ENCODE data around the gene L3MBTL3. TPM values are rescaled to one million over a fixed set of nuclear protein-coding genes. Genes with fewer than 3 reads are reported as not detected.

The L3MBTL3 gene
- total RNA-seq, 1 donor from 2014 or later: 23.8 TPM

DNA sequence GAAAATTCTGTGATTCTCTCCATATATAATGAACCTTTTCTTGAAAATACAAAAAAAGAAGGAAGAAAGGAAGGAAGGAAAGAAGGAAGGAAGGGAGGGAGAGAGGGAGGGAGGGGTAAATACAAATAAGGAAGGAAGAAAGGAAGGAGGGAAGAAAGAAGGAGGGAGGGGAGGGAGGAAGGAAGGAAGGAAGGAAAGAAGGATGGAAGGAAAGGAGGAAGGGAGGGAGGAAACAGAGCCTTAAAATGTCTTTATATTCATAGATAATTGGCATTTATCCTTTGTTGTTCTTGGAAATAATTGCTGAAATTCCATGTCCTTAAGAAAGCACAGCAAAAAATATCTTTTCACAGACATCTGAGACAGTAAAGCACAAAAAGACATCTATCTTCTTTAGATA is 164.1 kb downstream of the L3MBTL3 start:
- peaks cover 4% of the 10 kb centered on the region for H3K9me3 Mint-ChIP-seq
- H3K27ac Mint-ChIP-seq: no peak overlapping the region
- no peak overlapping the region for H3K4me3 Mint-ChIP-seq
- TF ChIP-seq, protein P1, sequence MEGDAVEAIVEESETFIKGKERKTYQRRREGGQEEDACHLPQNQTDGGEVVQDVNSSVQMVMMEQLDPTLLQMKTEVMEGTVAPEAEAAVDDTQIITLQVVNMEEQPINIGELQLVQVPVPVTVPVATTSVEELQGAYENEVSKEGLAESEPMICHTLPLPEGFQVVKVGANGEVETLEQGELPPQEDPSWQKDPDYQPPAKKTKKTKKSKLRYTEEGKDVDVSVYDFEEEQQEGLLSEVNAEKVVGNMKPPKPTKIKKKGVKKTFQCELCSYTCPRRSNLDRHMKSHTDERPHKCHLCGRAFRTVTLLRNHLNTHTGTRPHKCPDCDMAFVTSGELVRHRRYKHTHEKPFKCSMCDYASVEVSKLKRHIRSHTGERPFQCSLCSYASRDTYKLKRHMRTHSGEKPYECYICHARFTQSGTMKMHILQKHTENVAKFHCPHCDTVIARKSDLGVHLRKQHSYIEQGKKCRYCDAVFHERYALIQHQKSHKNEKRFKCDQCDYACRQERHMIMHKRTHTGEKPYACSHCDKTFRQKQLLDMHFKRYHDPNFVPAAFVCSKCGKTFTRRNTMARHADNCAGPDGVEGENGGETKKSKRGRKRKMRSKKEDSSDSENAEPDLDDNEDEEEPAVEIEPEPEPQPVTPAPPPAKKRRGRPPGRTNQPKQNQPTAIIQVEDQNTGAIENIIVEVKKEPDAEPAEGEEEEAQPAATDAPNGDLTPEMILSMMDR (conservative IDR thresholded peaks at IDR 0.05): no peak
- no peaks in the 10 kb centered on the region for H3K4me1 Mint-ChIP-seq (ENCODE audit: unreplicated experiment)
- no peaks in the 10 kb centered on the region for H3K27me3 Mint-ChIP-seq
- DNase-seq (ENCODE audit: extremely low spot score, unreplicated experiment): no peak
- H3K36me3 Mint-ChIP-seq: no peaks in the 10 kb centered on the region

DNA sequence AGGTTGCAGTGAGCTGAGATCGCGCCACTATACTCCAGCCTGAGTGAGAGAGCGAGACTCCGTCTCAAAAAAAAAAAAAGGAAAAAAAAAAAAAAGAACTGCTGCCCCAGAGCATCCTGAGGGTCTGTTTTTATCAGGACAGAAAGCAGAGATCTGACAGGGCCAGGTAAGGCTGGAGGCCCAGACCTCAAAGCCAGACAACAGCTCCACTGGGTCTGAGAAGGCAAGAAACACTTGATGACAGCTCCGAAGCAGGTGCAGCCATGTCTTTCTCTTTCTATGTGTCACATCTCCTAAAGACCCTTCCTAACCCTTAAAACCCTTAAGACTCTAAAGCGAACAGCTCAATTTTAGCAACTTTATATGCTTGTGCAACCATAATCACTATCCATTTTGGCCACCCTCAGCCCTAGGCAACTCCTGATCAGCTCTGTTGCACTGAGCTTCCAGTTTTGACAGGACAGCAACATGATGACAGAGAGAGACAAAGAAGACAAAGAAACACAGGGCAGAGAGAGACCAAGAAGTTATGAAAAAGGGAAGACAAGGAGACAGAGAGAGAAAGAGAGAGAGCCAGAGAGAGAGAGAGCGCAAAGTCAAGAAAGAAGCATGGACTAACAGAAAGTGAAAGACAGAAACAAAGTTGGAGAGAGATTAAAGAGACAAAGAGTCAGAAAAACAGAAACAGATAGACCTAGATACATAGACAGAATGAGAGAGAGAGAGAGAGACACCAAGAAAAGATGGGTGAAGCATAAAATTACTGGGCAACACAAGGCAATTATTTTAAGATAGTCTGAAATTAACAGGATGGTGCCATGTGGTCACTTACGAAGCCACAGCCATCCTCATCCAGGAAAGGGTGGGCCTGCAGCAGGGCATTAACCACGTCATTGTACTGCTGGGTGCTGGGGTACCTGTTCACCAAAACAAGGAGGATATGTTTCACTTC is 165.2 kb downstream of the L3MBTL3 start:
- TF ChIP-seq, protein P1 (conservative IDR thresholded peaks at IDR 0.05): no peak

DNA sequence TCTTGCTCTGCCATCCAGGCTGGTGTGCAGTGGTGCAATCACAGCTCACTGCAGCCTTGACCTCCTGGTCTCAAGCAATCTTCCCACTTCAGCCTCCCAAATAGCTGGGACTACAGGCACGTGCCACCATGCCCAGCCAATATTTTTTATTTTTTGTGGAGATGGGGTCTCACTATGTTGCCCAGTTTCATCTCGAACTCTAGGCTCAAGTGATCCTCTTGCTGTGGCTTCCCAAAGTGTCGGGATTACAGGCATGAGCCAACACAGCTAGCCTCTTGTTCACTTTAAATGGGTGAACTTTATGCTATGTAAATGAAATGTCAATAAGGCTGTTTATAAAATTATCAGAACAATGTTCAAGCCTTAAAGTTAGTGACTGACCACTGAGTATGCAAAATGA is 167.3 kb downstream of the L3MBTL3 start:
- Mint-ChIP-seq H3K27me3 (no peaks in the 10 kb centered on the region), H3K4me3 (no peak overlapping the region), H3K27ac (no peak overlapping the region), H3K4me1 (ENCODE audit: unreplicated experiment) (no peaks in the 10 kb centered on the region), H3K36me3 (no peaks in the 10 kb centered on the region), H3K9me3 (peaks cover 4% of the 10 kb centered on the region)
- no peak for DNase-seq (ENCODE audit: extremely low spot score, unreplicated experiment)
- TF ChIP-seq, protein P1 (conservative IDR thresholded peaks at IDR 0.05): no peak

More for the DNA sequence above, 165.2 kb downstream of the L3MBTL3 start:
- no peak for DNase-seq (ENCODE audit: extremely low spot score, unreplicated experiment)
- no peaks in the 10 kb centered on the region for H3K36me3 Mint-ChIP-seq
- H3K27ac Mint-ChIP-seq: no peak overlapping the region
- H3K9me3 Mint-ChIP-seq: peaks cover 4% of the 10 kb centered on the region
- H3K4me1 Mint-ChIP-seq (ENCODE audit: unreplicated experiment): no peaks in the 10 kb centered on the region
- no peak overlapping the region for H3K4me3 Mint-ChIP-seq
- H3K27me3 Mint-ChIP-seq: no peaks in the 10 kb centered on the region

DNA sequence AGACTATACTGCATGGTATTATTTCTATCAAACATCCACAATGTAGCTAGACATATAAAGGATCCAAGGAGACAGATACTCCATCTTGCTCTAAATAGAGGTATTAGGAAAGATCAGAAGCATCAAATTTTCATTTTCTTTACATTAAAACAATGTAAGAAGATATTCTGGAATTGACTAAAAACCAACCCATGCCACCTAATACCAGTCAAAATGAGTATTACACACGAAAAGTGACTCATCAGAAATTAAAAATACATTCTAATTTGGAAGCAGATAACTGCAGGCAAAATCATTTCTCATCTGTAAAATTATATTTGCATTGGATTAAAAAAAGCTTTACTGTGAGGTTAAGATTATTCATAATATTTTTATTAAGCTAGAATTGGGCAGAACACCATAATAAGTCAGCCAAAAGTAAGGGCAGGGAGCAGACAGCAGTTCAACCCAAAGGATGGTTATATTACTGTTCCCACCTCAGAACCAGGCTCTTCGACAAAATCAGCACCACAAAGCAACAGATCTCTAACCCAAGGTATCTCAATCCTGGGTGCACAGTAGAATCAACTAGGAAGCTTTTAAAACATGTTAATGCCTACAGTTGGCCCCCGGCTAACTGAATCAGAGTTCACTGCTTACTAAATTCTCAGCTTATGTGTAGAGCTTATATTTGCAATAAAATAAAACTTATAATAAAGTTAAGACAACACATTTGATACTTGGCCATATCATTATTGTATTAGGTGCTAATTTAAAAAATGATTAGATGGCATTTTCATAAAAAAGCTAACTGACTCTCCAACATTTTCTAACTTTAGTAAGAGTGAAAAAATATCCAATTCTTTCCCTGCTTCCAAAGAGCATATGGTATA is 169.2 kb downstream of the L3MBTL3 start:
- TF ChIP-seq, protein P1 (conservative IDR thresholded peaks at IDR 0.05): no peak
- Mint-ChIP-seq H3K27me3 (no peaks in the 10 kb centered on the region), H3K4me1 (ENCODE audit: unreplicated experiment) (no peaks in the 10 kb centered on the region), H3K27ac (no peak overlapping the region), H3K36me3 (peaks cover 4% of the 10 kb centered on the region), H3K9me3 (peaks cover 6% of the 10 kb centered on the region), H3K4me3 (no peak overlapping the region)
- DNase-seq (ENCODE audit: extremely low spot score, unreplicated experiment): no peak

DNA sequence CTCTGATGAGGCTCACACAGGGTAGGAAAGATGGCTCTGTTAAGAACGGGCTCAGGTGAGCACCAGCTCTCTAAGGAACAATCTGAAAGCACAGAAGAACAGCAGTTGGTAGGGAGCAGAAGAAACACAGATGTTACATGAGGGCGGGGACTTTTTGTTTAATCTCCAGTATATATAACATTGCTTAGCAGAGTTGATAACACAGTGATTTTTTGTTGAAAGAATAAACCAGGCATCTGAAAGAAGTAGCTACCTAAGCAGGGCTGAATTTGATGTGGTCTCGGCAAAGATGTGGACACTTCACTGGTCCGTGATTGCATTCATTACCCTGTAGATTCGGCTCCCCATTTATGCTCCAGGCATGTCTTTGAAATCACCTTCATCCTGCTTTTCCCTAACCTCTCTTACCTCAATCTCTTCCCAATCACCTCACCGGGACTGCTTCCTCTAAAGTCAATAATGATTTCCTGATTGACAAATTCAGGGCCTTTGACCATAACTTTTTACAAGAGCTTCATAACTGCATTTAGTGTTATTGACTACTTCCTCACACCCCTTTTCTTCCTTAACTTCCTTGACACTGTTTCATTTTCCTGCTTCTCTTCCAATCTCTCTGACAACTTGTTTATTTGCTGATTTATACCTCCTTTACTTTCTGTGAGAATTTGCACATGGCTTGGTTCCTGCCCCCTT is 170.0 kb downstream of the L3MBTL3 start:
- no peak overlapping the region for H3K4me3 Mint-ChIP-seq

More for the DNA sequence above, 170.0 kb downstream of the L3MBTL3 start:
- TF ChIP-seq, protein P1 (conservative IDR thresholded peaks at IDR 0.05): no peak
- peaks cover 6% of the 10 kb centered on the region for H3K9me3 Mint-ChIP-seq
- peaks cover 4% of the 10 kb centered on the region for H3K36me3 Mint-ChIP-seq
- DNase-seq (ENCODE audit: extremely low spot score, unreplicated experiment): no peak
- H3K27me3 Mint-ChIP-seq: no peaks in the 10 kb centered on the region
- H3K4me1 Mint-ChIP-seq (ENCODE audit: unreplicated experiment): no peaks in the 10 kb centered on the region
- H3K27ac Mint-ChIP-seq: no peak overlapping the region
